Liver (tissue), 9 donors: Measurements from ENCODE around the gene NRROS. TPM values are rescaled to one million over a fixed set of nuclear protein-coding genes. Genes with fewer than 3 reads are reported as not detected.
"Not testable (repeated sequence)": the region's sequence is repeated elsewhere in the genome, so short reads cannot be mapped to it uniquely, and the experiment has no call there.

Experiments used
- DNase-seq: peaks from one replicate; pipeline ENCODE4 v3.0.0-alpha.2; 2017; ENCODE audit warnings: low spot score
- H3K27ac ChIP-seq, 2 donors: one replicate each; pipeline ENCODE4 v1.7.0; 2013; ENCODE audit warnings: inconsistent platforms in 2 of 2, low read length in 2 of 2, control low read depth in 1 of 2, low read depth in 1 of 2, mild to moderate bottlenecking in 1 of 2
- H3K27me3 ChIP-seq, 4 donors: one replicate each; pipeline versions ENCODE4 v1.6.1 to v1.7.0; 2013; ENCODE audit warnings: low read length in 3 of 4, inconsistent platforms in 1 of 4, mild to moderate bottlenecking in 1 of 4, moderate library complexity in 1 of 4; ENCODE audit not compliant: control insufficient read depth in 4 of 4, insufficient read depth in 4 of 4
- H3K36me3 ChIP-seq, 4 donors: one replicate each; pipeline versions ENCODE4 v1.6.1 to v1.7.0; 2013; ENCODE audit warnings: low read length in 3 of 4, mild to moderate bottlenecking in 3 of 4, low read depth in 1 of 4, moderate library complexity in 1 of 4; ENCODE audit not compliant: control insufficient read depth in 4 of 4, insufficient read depth in 3 of 4
- H3K4me1 ChIP-seq, 4 donors: one replicate each; pipeline versions ENCODE4 v1.6.1 to v1.7.0; 2013; ENCODE audit warnings: low read length in 3 of 4, mild to moderate bottlenecking in 3 of 4, moderate library complexity in 1 of 4; ENCODE audit not compliant: control insufficient read depth in 4 of 4, insufficient read depth in 4 of 4
- H3K4me3 ChIP-seq, 3 donors: one replicate each; pipeline versions ENCODE4 v1.6.1 to v1.7.0; 2013; ENCODE audit warnings: low read length in 3 of 3, control low read depth in 1 of 3, low read depth in 1 of 3, mild to moderate bottlenecking in 1 of 3
- H3K9ac ChIP-seq, 2 donors: one replicate each; pipeline ENCODE4 v1.7.0; 2013; ENCODE audit warnings: low read length in 2 of 2, mild to moderate bottlenecking in 2 of 2, moderate library complexity in 2 of 2, control low read depth in 1 of 2, low read depth in 1 of 2
- H3K9me3 ChIP-seq, 4 donors: one replicate each; pipeline versions ENCODE4 v1.6.1 to v1.7.0; 2013; ENCODE audit warnings: low read length in 3 of 4; ENCODE audit not compliant: control insufficient read depth in 4 of 4
- CTCF ChIP-seq: fragments of 150-350 bp; IDR thresholded peaks from 2 replicates; pipeline ENCODE4 v1.5.1; 2017; ENCODE audit warnings: improper control_type of control experiment, low read depth, low read length; ENCODE audit not compliant: missing input control
- FOXA2 ChIP-seq: IDR thresholded peaks from 2 replicates; pipeline ENCODE4 v1.6.1; 2016; ENCODE audit warnings: antibody characterized with exemption
- NR2F2 ChIP-seq: IDR thresholded peaks from 2 replicates; pipeline ENCODE4 v1.6.1; 2016; ENCODE audit warnings: antibody characterized with exemption
- RAD21 ChIP-seq, 2 donors: IDR thresholded peaks; 2 replicates each; pipeline ENCODE4 v1.6.1; 2016; ENCODE audit warnings: antibody characterized with exemption in 2 of 2, mild to moderate bottlenecking in 2 of 2
- TAF1 ChIP-seq: conservative IDR thresholded peaks from 2 replicates; pipeline ENCODE4 v1.6.1; 2016; ENCODE audit warnings: antibody characterized with exemption, mild to moderate bottlenecking
- WGBS: extraction: QIAGEN DNeasy Blood & Tissue Kit; methylation state at CpG from one replicate; pipeline ENCODE4 v1.1.7; 2013; 5-methylcytosine and 5-hydroxymethylcytosine counted together
- polyA plus RNA-seq, 2 donors: library from polyadenylated mRNA; stranded (reverse) in 1 of 2; unstranded in 1 of 2; fragments of 200-250 nt in 1 of 2; fragments of >200 nt in 1 of 2; fragmentation: Nextera tagmentation in 1 of 2; extraction: Ambion mirVana in 1 of 2; gene quantifications; one replicate each; pipeline versions ENCODE4 v1.2.1 to v1.2.3, GENCODE V29; 2013 to 2015
- total RNA-seq, 2 donors: library from RNA; depleted of rRNA; stranded (reverse); fragments of >200 nt; gene quantifications; one replicate each; pipeline ENCODE4 v1.2.3, GENCODE V29; 2014
- donor health status: healthy.
- donor health status: healthy.
- donor health status: healthy.
- donor health status: healthy.
- donor health status: healthy.

The NRROS gene
- total and polyA plus RNA-seq, 4 donors = 0.82 to 9.2 (median 3.0) TPM

- no peaks in the 10 kb centered on the region for H3K9me3 ChIP-seq
- H3K4me1 ChIP-seq = peaks cover 0 to 5% (median 0%) of the 10 kb centered on the region in 4 donors
- H3K27ac ChIP-seq = no peak overlapping the region
- 81% methylated on average over 6 of the region's 6 CpGs for WGBS
- H3K36me3 ChIP-seq = no peaks in the 10 kb centered on the region
- no peak for DNase-seq
- no peak overlapping the region for H3K9ac ChIP-seq
- H3K4me3 ChIP-seq = no peak overlapping the region
- peaks cover 0 to 3% (median 0%) of the 10 kb centered on the region in 4 donors for H3K27me3 ChIP-seq
- no peak for TF ChIP-seq TAF1
Measured at GRCh38 chr3:196609805-196610515, 29.5 kb upstream of the NRROS start.

- Histone ChIP-seq H3K36me3 (no peaks in the 10 kb centered on the region), H3K9me3 (no peaks in the 10 kb centered on the region), H3K4me3 (no peak overlapping the region), H3K27ac (no peak overlapping the region), H3K9ac (no peak overlapping the region), H3K27me3 (no peaks in the 10 kb centered on the region), H3K4me1 (peaks cover 0 to 5% (median 0%) of the 10 kb centered on the region in 4 donors)
- TF ChIP-seq NR2F2 (peak; percentile 69), FOXA2 (no peak), RAD21 (IDR thresholded peaks at IDR 0.05) (peak in 1 of 2 donors; percentile 5)
- WGBS = 66% methylated on average over 10 of the region's 10 CpGs
- DNase-seq = no peak
Measured at GRCh38 chr3:196611761-196612483, 27.6 kb upstream of the NRROS start.

- 95% methylated on average over 6 of the region's 6 CpGs for WGBS
- not testable (repeated sequence) for H3K9me3 ChIP-seq, H3K27me3 ChIP-seq, H3K9ac ChIP-seq, H3K27ac ChIP-seq, H3K4me3 ChIP-seq, H3K36me3 ChIP-seq, H3K4me1 ChIP-seq, DNase-seq
Measured at GRCh38 chr3:196615234-196615633, 24.3 kb upstream of the NRROS start.

GRCh38 chr3:196617256-196617655, 22.2 kb upstream of the NRROS start:
- Histone ChIP-seq H3K4me3 (no peak overlapping the region), H3K9me3 (no peaks in the 10 kb centered on the region), H3K9ac (no peak overlapping the region), H3K4me1 (peaks cover 0 to 2% (median 0%) of the 10 kb centered on the region in 4 donors), H3K27ac (no peak overlapping the region), H3K36me3 (no peaks in the 10 kb centered on the region), H3K27me3 (no peaks in the 10 kb centered on the region)
- no peak for TF ChIP-seq CTCF
- DNase-seq = no peak
- WGBS = 74% methylated on average over 5 of the region's 5 CpGs
